HEK293 (cell line): ENCODE measurements around the gene TMEM238L.

Experiments used
- CTCF ChIP-seq: fragments of 450-650 bp; formaldehyde crosslinking; IDR thresholded peaks from 2 replicates; pipeline ENCODE4 v1.5.1; 2016; ENCODE audit warnings: missing biosample characterization, missing genetic modification characterization
- TCF7L2 ChIP-seq: IDR thresholded peaks from 2 replicates; pipeline ENCODE4 v1.6.1; 2011; ENCODE audit warnings: low read depth, mild to moderate bottlenecking, inconsistent platforms, low read length, moderate library complexity, borderline replicate concordance
- WT1 ChIP-seq: fragments of 450-650 bp; formaldehyde crosslinking; IDR thresholded peaks from 2 replicates; pipeline ENCODE4 v1.5.1; 2016; ENCODE audit warnings: missing biosample characterization, missing genetic modification characterization
- YY1 ChIP-seq: fragments of 450-650 bp; formaldehyde crosslinking; IDR thresholded peaks from 2 replicates; pipeline ENCODE4 v1.5.1; 2018; ENCODE audit warnings: missing biosample characterization, missing genetic modification characterization
- ZBTB8A ChIP-seq: fragments of 450-650 bp; formaldehyde crosslinking; IDR thresholded peaks from 2 replicates; pipeline ENCODE4 v1.5.1; 2016; ENCODE audit warnings: missing biosample characterization, missing genetic modification characterization
- ZNF19 ChIP-seq: fragments of 450-650 bp; formaldehyde crosslinking; IDR thresholded peaks from 2 replicates; pipeline ENCODE4; 2016; ENCODE audit warnings: missing biosample characterization, missing genetic modification characterization, low read depth
- ZNF23 ChIP-seq: fragments of 450-650 bp; formaldehyde crosslinking; IDR thresholded peaks from 2 replicates; pipeline ENCODE4 v1.5.1; 2016; ENCODE audit warnings: missing biosample characterization, missing genetic modification characterization, borderline replicate concordance
- ZNF324 ChIP-seq: fragments of 450-650 bp; formaldehyde crosslinking; IDR thresholded peaks from 2 replicates; pipeline ENCODE4 v1.5.1; 2016; ENCODE audit warnings: missing biosample characterization, missing genetic modification characterization
- ZNF548 ChIP-seq: fragments of 450-650 bp; formaldehyde crosslinking; IDR thresholded peaks from 2 replicates; pipeline ENCODE4 v1.5.1; 2016; ENCODE audit warnings: missing biosample characterization, missing genetic modification characterization
- ZNF670 ChIP-seq: fragments of 450-650 bp; formaldehyde crosslinking; IDR thresholded peaks from 2 replicates; pipeline ENCODE4 v1.5.1; 2016; ENCODE audit warnings: missing biosample characterization, missing genetic modification characterization, low read depth
- ZNF747 ChIP-seq: fragments of 450-650 bp; formaldehyde crosslinking; IDR thresholded peaks from 2 replicates; pipeline ENCODE4 v1.5.1; 2016; ENCODE audit warnings: missing biosample characterization, missing genetic modification characterization
- ZXDB ChIP-seq: fragments of 450-650 bp; formaldehyde crosslinking; IDR thresholded peaks from 2 replicates; pipeline ENCODE4 v1.5.1; 2016; ENCODE audit warnings: missing biosample characterization, missing genetic modification characterization
- TF ChIP-seq, protein P1 (sequence below): fragments of 450-650 bp; formaldehyde crosslinking; IDR thresholded peaks from 2 replicates; pipeline ENCODE4 v1.5.1; 2016; ENCODE audit warnings: missing biosample characterization, missing genetic modification characterization

DNA sequence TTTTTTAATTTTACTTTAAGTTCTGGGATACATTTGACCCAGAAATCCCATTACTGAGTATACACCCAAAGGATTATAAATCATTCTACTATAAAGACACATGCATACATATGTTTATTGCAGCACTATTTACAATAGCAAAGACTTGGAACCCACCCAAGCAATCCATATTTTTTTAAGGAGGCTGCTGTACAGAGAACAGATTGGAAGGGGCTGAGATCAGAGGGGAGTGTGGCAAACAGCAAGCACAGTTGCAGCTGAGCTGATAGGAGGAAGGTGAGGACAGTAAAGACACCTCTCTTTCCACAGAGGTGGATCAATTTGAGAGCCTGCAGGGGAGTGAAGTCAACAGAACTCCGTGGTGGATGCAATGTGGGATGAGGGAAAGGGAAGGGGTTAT, 10.2 kb upstream of the TMEM238L start:
- TF ChIP-seq, protein P1, sequence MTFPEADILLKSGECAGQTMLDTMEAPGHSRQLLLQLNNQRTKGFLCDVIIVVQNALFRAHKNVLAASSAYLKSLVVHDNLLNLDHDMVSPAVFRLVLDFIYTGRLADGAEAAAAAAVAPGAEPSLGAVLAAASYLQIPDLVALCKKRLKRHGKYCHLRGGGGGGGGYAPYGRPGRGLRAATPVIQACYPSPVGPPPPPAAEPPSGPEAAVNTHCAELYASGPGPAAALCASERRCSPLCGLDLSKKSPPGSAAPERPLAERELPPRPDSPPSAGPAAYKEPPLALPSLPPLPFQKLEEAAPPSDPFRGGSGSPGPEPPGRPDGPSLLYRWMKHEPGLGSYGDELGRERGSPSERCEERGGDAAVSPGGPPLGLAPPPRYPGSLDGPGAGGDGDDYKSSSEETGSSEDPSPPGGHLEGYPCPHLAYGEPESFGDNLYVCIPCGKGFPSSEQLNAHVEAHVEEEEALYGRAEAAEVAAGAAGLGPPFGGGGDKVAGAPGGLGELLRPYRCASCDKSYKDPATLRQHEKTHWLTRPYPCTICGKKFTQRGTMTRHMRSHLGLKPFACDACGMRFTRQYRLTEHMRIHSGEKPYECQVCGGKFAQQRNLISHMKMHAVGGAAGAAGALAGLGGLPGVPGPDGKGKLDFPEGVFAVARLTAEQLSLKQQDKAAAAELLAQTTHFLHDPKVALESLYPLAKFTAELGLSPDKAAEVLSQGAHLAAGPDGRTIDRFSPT (tag by site-specific recombination) = no peak
- TF ChIP-seq WT1 (tag by site-specific recombination) (no peak), ZXDB (tag by site-specific recombination) (no peak), CTCF (tag by site-specific recombination) (no peak), YY1 (tag by site-specific recombination) (no peak), ZBTB8A (tag by site-specific recombination) (no peak), ZNF548 (no peak), ZNF19 (tag by site-specific recombination) (no peak), ZNF23 (tag by site-specific recombination) (no peak), ZNF670 (tag by site-specific recombination) (no peak), ZNF324 (tag by site-specific recombination) (no peak), TCF7L2 (no peak), ZNF747 (tag by site-specific recombination) (no peak)
